ENCODE results near the gene MCC. TPM values are rescaled to one million over a fixed set of nuclear protein-coding genes. Genes with fewer than 3 reads are reported as not detected.

MCC gene
- total RNA-seq, 3 donors from 2014 or later: 24.3 to 46.5 (median 29.4) TPM

GRCh38 chr5:113197456-113198200, 290.6 kb downstream of the MCC start:
- intact Hi-C loops (cut with DNase I; ENCODE audit: low total_unique reads): no loop called here
- no peak overlapping the region for H3K27ac ChIP-seq
- no peaks in the 10 kb centered on the region for H3K36me3 ChIP-seq
- no peak for DNase-seq (ENCODE audit: low spot score in 2 of 2)
- TF ChIP-seq CTCF (IDR thresholded peaks at IDR 0.05) (no peak), POLR2A (IDR thresholded peaks at IDR 0.05) (no peak), POLR2AphosphoS5 (IDR thresholded peaks at IDR 0.05) (no peak)
- H3K4me3 ChIP-seq: no peak overlapping the region
- no peaks in the 10 kb centered on the region for H3K4me1 ChIP-seq
- H3K27me3 ChIP-seq: no peaks in the 10 kb centered on the region
- H3K9me3 ChIP-seq: no peaks in the 10 kb centered on the region

GRCh38 chr5:113195771-113196170, 292.5 kb downstream of the MCC start:
- Histone ChIP-seq H3K4me1 (no peaks in the 10 kb centered on the region), H3K27ac (no peak overlapping the region), H3K36me3 (no peaks in the 10 kb centered on the region), H3K27me3 (no peaks in the 10 kb centered on the region), H3K4me3 (no peak overlapping the region), H3K9me3 (no peaks in the 10 kb centered on the region)
- intact Hi-C loops (cut with DNase I; ENCODE audit: low total_unique reads): no loop called here
- TF ChIP-seq POLR2AphosphoS5 (IDR thresholded peaks at IDR 0.05) (no peak), POLR2A (IDR thresholded peaks at IDR 0.05) (no peak), CTCF (IDR thresholded peaks at IDR 0.05) (no peak)
- no peak for DNase-seq (ENCODE audit: low spot score in 2 of 2)

- no peak overlapping the region for H3K4me3 ChIP-seq
- H3K36me3 ChIP-seq: no peaks in the 10 kb centered on the region
- no peaks in the 10 kb centered on the region for H3K9me3 ChIP-seq
- intact Hi-C loops (cut with DNase I; ENCODE audit: low total_unique reads): no loop called here
- no peaks in the 10 kb centered on the region for H3K4me1 ChIP-seq
- TF ChIP-seq POLR2A (IDR thresholded peaks at IDR 0.05) (no peak), POLR2AphosphoS5 (IDR thresholded peaks at IDR 0.05) (no peak), CTCF (IDR thresholded peaks at IDR 0.05) (no peak)
- no peaks in the 10 kb centered on the region for H3K27me3 ChIP-seq
- DNase-seq (ENCODE audit: low spot score in 2 of 2): no peak
- H3K27ac ChIP-seq: no peak overlapping the region
Measured at GRCh38 chr5:113195251-113195650, 293.0 kb downstream of the MCC start.

GRCh38 chr5:113194591-113194990, 293.7 kb downstream of the MCC start:
- no peak overlapping the region for H3K27ac ChIP-seq
- H3K36me3 ChIP-seq: no peaks in the 10 kb centered on the region
- DNase-seq (ENCODE audit: low spot score in 2 of 2): no peak
- H3K4me3 ChIP-seq: no peak overlapping the region
- TF ChIP-seq CTCF (IDR thresholded peaks at IDR 0.05) (no peak), POLR2A (IDR thresholded peaks at IDR 0.05) (no peak), POLR2AphosphoS5 (IDR thresholded peaks at IDR 0.05) (no peak)
- H3K4me1 ChIP-seq: no peaks in the 10 kb centered on the region
- no peaks in the 10 kb centered on the region for H3K9me3 ChIP-seq
- H3K27me3 ChIP-seq: no peaks in the 10 kb centered on the region
- intact Hi-C loops (cut with DNase I; ENCODE audit: low total_unique reads): no loop called here

- Histone ChIP-seq H3K36me3 (no peaks in the 10 kb centered on the region), H3K4me3 (no peak overlapping the region), H3K9me3 (no peaks in the 10 kb centered on the region), H3K4me1 (no peaks in the 10 kb centered on the region), H3K27ac (no peak overlapping the region), H3K27me3 (no peaks in the 10 kb centered on the region)
- no peak for DNase-seq (ENCODE audit: low spot score in 2 of 2)
- intact Hi-C loops (cut with DNase I; ENCODE audit: low total_unique reads): no loop called here
- TF ChIP-seq CTCF (IDR thresholded peaks at IDR 0.05) (no peak), POLR2A (IDR thresholded peaks at IDR 0.05) (no peak), POLR2AphosphoS5 (IDR thresholded peaks at IDR 0.05) (no peak)
Measured at GRCh38 chr5:113194125-113194524, 294.1 kb downstream of the MCC start.

All from breast epithelium (tissue), 4 donors.